Liver (tissue), 3 donors: ENCODE results near the gene MAPT.
A peak's percentile ranks its signal among the peaks of the same experiment; 100 is the strongest.

Experiments
- CTCF ChIP-seq: fragments of 150-350 bp; IDR thresholded peaks from 2 replicates; pipeline ENCODE4 v1.5.1; 2017; ENCODE audit warnings: improper control_type of control experiment, low read depth, low read length; ENCODE audit not compliant: missing input control
- EGR1 ChIP-seq, 2 donors: IDR thresholded peaks; 2 replicates each; pipeline ENCODE4 v1.6.1; 2016 to 2018; ENCODE audit warnings: antibody characterized with exemption in 2 of 2, low read depth in 2 of 2
- FOXA2 ChIP-seq: IDR thresholded peaks from 2 replicates; pipeline ENCODE4 v1.6.1; 2016; ENCODE audit warnings: antibody characterized with exemption
- GABPA ChIP-seq, 2 donors: IDR thresholded peaks in 1 of 2; conservative IDR thresholded peaks in 1 of 2; 2 replicates each; pipeline ENCODE4 v1.6.1; 2016; ENCODE audit warnings: antibody characterized with exemption in 2 of 2, mild to moderate bottlenecking in 1 of 2, moderate library complexity in 1 of 2
- JUND ChIP-seq, 2 donors: IDR thresholded peaks; 2 replicates each; pipeline ENCODE4 v1.6.1; 2016; ENCODE audit warnings: antibody characterized with exemption in 2 of 2
- MAX ChIP-seq: IDR thresholded peaks from 2 replicates; pipeline ENCODE4 v1.6.1; 2016; ENCODE audit warnings: antibody characterized with exemption
- RAD21 ChIP-seq, 2 donors: IDR thresholded peaks; 2 replicates each; pipeline ENCODE4 v1.6.1; 2016; ENCODE audit warnings: antibody characterized with exemption in 2 of 2, mild to moderate bottlenecking in 2 of 2
- SP1 ChIP-seq: IDR thresholded peaks from 2 replicates; pipeline ENCODE4 v1.6.1; 2018; ENCODE audit warnings: antibody characterized with exemption, mild to moderate bottlenecking
- TAF1 ChIP-seq: conservative IDR thresholded peaks from 2 replicates; pipeline ENCODE4 v1.6.1; 2016; ENCODE audit warnings: antibody characterized with exemption, mild to moderate bottlenecking
- YY1 ChIP-seq: IDR thresholded peaks from 2 replicates; pipeline ENCODE4 v1.6.1; 2016; ENCODE audit warnings: antibody characterized with exemption, mild to moderate bottlenecking
- TF ChIP-seq, protein P1 (sequence below): IDR thresholded peaks from 2 replicates; pipeline ENCODE4 v1.6.1; 2016; ENCODE audit warnings: antibody characterized with exemption
- TF ChIP-seq, protein P2 (sequence below): IDR thresholded peaks from 2 replicates; pipeline ENCODE4 v1.6.1; 2016; ENCODE audit warnings: antibody characterized with exemption
- TF ChIP-seq, protein P3 (sequence below): IDR thresholded peaks from 2 replicates; pipeline ENCODE4 v1.6.1; 2016; ENCODE audit warnings: antibody characterized with exemption, mild to moderate bottlenecking
- donor health status: healthy.
- donor health status: healthy.

DNA sequence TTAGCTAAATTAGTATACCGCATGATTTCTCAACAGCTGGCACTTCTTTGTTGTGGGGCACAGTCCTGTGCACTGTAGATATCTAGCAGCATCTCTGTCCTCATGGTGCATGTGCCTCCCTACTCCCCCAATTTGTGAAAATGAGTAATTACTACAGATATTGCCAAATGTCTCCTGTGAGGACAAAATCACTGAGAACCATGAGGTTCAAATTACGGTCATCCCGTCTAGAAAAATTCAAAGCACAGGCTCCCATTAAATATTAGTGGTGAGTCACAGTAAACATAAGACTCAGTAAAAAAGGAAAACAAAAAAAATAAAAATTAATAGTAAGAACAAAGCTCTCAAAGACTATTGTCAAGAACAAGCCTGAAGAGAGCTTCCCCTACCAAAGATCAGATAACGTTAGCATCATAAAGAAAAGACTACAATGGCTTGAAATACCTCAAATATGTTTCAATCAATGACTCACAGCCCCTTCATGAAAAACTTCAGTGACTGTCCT is 162.5 kb downstream of the MAPT start:
- TF ChIP-seq CTCF (no peak), EGR1 (IDR thresholded peaks at IDR 0.05; ENCODE audit: low read depth in 2 of 2) (no peak), RAD21 (IDR thresholded peaks at IDR 0.05) (no peak), MAX (peak; percentile 14), SP1 (no peak), TAF1 (no peak), GABPA (IDR thresholded peaks at IDR 0.05 in 1 of 2, conservative IDR thresholded peaks at IDR 0.05 in 1 of 2) (no peak), JUND (IDR thresholded peaks at IDR 0.05) (no peak), FOXA2 (no peak), YY1 (no peak)
- TF ChIP-seq, protein P1, sequence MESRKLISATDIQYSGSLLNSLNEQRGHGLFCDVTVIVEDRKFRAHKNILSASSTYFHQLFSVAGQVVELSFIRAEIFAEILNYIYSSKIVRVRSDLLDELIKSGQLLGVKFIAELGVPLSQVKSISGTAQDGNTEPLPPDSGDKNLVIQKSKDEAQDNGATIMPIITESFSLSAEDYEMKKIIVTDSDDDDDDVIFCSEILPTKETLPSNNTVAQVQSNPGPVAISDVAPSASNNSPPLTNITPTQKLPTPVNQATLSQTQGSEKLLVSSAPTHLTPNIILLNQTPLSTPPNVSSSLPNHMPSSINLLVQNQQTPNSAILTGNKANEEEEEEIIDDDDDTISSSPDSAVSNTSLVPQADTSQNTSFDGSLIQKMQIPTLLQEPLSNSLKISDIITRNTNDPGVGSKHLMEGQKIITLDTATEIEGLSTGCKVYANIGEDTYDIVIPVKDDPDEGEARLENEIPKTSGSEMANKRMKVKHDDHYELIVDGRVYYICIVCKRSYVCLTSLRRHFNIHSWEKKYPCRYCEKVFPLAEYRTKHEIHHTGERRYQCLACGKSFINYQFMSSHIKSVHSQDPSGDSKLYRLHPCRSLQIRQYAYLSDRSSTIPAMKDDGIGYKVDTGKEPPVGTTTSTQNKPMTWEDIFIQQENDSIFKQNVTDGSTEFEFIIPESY: no peak
- TF ChIP-seq, protein P2, sequence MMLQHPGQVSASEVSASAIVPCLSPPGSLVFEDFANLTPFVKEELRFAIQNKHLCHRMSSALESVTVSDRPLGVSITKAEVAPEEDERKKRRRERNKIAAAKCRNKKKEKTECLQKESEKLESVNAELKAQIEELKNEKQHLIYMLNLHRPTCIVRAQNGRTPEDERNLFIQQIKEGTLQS: no peak
- TF ChIP-seq, protein P3, sequence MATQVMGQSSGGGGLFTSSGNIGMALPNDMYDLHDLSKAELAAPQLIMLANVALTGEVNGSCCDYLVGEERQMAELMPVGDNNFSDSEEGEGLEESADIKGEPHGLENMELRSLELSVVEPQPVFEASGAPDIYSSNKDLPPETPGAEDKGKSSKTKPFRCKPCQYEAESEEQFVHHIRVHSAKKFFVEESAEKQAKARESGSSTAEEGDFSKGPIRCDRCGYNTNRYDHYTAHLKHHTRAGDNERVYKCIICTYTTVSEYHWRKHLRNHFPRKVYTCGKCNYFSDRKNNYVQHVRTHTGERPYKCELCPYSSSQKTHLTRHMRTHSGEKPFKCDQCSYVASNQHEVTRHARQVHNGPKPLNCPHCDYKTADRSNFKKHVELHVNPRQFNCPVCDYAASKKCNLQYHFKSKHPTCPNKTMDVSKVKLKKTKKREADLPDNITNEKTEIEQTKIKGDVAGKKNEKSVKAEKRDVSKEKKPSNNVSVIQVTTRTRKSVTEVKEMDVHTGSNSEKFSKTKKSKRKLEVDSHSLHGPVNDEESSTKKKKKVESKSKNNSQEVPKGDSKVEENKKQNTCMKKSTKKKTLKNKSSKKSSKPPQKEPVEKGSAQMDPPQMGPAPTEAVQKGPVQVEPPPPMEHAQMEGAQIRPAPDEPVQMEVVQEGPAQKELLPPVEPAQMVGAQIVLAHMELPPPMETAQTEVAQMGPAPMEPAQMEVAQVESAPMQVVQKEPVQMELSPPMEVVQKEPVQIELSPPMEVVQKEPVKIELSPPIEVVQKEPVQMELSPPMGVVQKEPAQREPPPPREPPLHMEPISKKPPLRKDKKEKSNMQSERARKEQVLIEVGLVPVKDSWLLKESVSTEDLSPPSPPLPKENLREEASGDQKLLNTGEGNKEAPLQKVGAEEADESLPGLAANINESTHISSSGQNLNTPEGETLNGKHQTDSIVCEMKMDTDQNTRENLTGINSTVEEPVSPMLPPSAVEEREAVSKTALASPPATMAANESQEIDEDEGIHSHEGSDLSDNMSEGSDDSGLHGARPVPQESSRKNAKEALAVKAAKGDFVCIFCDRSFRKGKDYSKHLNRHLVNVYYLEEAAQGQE: no peak
